Measurements from ENCODE around the gene ZNF483. TPM values are rescaled to one million over a fixed set of nuclear protein-coding genes. Genes with fewer than 3 reads are reported as not detected.

The ZNF483 gene
- total and polyA plus RNA-seq, 9 of the 15 experiments (the other 6 are each of a cell fraction or from before 2014, with no cell fraction given) = 0.04 to 1.0 (median 0.38) TPM

DNA sequence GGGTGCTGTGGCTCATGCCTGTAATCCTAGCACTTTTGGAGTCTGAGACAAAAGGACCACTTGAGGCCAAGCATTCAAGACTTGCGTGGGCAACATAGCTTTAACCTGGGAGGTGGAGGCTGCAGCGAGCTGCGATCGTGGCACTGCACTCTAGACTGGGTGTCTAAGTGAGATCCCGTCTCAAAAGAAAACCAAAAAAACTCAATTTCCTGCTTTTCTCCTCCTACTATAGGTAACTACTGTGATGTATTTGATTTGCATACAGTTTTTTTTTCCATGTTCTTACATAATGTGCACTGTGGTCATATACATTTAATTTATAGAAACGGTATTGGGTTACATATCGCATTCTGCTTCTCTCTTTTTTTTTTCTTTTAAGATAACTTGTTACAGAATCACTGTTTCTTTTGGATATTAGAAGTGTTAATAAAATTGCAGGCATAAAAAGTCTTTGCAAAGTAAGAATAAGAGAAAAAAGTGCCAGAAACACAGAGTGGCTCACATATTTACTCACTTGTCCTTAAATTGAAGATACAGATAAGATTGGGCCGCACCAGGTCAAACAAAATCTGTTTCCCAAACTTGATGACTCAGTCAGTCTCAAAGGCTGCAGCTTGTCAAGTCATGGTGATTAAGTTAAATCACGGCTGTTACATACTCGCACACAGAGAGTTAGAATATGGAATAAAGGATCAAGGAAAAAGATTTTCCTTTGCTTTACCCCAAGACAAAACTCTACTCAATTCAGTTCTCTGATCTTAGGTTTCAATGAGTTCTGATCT is 76.4 kb downstream of the ZNF483 start (continued):
- no peak for TF ChIP-seq U2AF1 (optimal IDR thresholded peaks at IDR 0.05; ENCODE audit: low read depth, low read length)
- no peak for TF ChIP-seq NBN (IDR thresholded peaks at IDR 0.05; ENCODE audit: low read depth)
- no peak for TF ChIP-seq KLF16 (IDR thresholded peaks at IDR 0.05)
- TF ChIP-seq DPF2 (IDR thresholded peaks at IDR 0.05) = peak; percentile 77
- TF ChIP-seq ZNF445 (CRISPR knock-in tag; IDR thresholded peaks at IDR 0.05; ENCODE audit: low read depth) = no peak
- no peak for TF ChIP-seq NR2F6 (CRISPR knock-in tag; IDR thresholded peaks at IDR 0.05)
- no peak for TF ChIP-seq LCOR (CRISPR knock-in tag; IDR thresholded peaks at IDR 0.05)
- no peak for TF ChIP-seq IRF2 (CRISPR knock-in tag; IDR thresholded peaks at IDR 0.05)
- TF ChIP-seq STAT5A (IDR thresholded peaks at IDR 0.05; ENCODE audit: borderline replicate concordance, low read length) = no peak
- TF ChIP-seq SP1 (CRISPR knock-in tag; IDR thresholded peaks at IDR 0.05) = no peak
- TF ChIP-seq ZNF589 (CRISPR knock-in tag; IDR thresholded peaks at IDR 0.05; ENCODE audit: low read depth) = no peak
- no peak for TF ChIP-seq HNRNPK (IDR thresholded peaks at IDR 0.05; ENCODE audit: low read depth, low read length, poor library complexity, severe bottlenecking)
- no peak for TF ChIP-seq ZNF23 (CRISPR knock-in tag; IDR thresholded peaks at IDR 0.05)
- no peak for TF ChIP-seq NFE2L1 (tag; IDR thresholded peaks at IDR 0.05; ENCODE audit: borderline replicate concordance, low read depth)
- no peak for TF ChIP-seq ZNF57 (CRISPR knock-in tag; IDR thresholded peaks at IDR 0.05)
- no peak for TF ChIP-seq ZNF311 (CRISPR knock-in tag; IDR thresholded peaks at IDR 0.05)
- TF ChIP-seq CHD4 (IDR thresholded peaks at IDR 0.05; ENCODE audit: insufficient read depth, insufficient replicate concordance, low read depth, low read length, poor library complexity, severe bottlenecking) = no peak
- TF ChIP-seq, protein P1, sequence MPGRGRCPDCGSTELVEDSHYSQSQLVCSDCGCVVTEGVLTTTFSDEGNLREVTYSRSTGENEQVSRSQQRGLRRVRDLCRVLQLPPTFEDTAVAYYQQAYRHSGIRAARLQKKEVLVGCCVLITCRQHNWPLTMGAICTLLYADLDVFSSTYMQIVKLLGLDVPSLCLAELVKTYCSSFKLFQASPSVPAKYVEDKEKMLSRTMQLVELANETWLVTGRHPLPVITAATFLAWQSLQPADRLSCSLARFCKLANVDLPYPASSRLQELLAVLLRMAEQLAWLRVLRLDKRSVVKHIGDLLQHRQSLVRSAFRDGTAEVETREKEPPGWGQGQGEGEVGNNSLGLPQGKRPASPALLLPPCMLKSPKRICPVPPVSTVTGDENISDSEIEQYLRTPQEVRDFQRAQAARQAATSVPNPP (IDR thresholded peaks at IDR 0.05; ENCODE audit: borderline replicate concordance, insufficient read depth, insufficient read length) = no peak
- TF ChIP-seq SUPT5H (IDR thresholded peaks at IDR 0.05) = no peak
- no peak for TF ChIP-seq WHSC1 (IDR thresholded peaks at IDR 0.05; ENCODE audit: low read length)
- TF ChIP-seq, protein P2, sequence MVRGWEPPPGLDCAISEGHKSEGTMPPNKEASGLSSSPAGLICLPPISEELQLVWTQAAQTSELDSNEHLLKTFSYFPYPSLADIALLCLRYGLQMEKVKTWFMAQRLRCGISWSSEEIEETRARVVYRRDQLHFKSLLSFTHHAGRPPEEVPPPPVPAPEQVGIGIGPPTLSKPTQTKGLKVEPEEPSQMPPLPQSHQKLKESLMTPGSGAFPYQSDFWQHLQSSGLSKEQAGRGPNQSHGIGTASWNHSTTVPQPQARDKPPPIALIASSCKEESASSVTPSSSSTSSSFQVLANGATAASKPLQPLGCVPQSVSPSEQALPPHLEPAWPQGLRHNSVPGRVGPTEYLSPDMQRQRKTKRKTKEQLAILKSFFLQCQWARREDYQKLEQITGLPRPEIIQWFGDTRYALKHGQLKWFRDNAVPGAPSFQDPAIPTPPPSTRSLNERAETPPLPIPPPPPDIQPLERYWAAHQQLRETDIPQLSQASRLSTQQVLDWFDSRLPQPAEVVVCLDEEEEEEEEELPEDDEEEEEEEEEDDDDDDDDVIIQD (CRISPR knock-in tag; IDR thresholded peaks at IDR 0.05) = no peak
- no peak for TF ChIP-seq ZNF146 (CRISPR knock-in tag; IDR thresholded peaks at IDR 0.05; ENCODE audit: unreplicated experiment)
- TF ChIP-seq MEIS2 (IDR thresholded peaks at IDR 0.05; ENCODE audit: partially characterized antibody) = peak; percentile 59
- TF ChIP-seq POU5F1 (IDR thresholded peaks at IDR 0.05; ENCODE audit: borderline replicate concordance, low read depth, low read length, partially characterized antibody) = no peak
- no peak for TF ChIP-seq FIP1L1 (IDR thresholded peaks at IDR 0.05; ENCODE audit: low read depth, low read length, poor library complexity, severe bottlenecking)
- no peak for TF ChIP-seq ZNF507 (tag; conservative IDR thresholded peaks at IDR 0.05)
- no peak for TF ChIP-seq TEAD2 (tag; IDR thresholded peaks at IDR 0.05)

Measured in K562 (cell line).